ENCODE results near the gene TSHZ1. TPM values are rescaled to one million over a fixed set of nuclear protein-coding genes. Genes with fewer than 3 reads are reported as not detected.

TSHZ1 gene
- total and polyA plus RNA-seq, 10 donors: 4.1 to 26.4 (median 18.2) TPM

DNA sequence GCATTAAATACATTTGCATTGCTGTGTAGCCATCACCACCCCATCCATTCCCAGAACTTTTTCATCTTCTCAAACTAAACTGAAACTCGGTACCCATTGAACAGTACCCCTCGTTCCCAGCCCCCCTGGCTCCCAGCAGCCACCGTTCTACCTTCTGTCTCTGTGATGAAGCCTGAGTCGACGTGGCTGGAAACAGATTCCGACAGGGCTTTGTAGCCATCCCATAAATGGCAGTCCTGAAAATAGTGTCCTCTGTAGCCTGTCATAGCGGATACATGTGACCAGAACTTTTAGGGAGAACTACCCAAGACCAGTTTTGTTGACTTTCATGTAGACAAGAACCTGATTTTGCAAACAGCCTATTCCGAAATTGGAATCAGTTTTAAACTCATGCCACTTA, 59.1 kb downstream of the TSHZ1 start:
- intact Hi-C loops (cut with DNase I; ENCODE audit: low total_unique reads): no loop called here
- H3K4me1 ChIP-seq: peaks cover 0 to 33% (median 11%) of the 10 kb centered on the region in 6 donors
- TF ChIP-seq POLR2A (IDR thresholded peaks at IDR 0.05): no peak
- TF ChIP-seq CTCF (IDR thresholded peaks at IDR 0.05 in 8 of 11, conservative IDR thresholded peaks at IDR 0.05 in 3 of 11): no peak
- no peak for TF ChIP-seq POLR2AphosphoS5 (IDR thresholded peaks at IDR 0.05)
- no peak overlapping the region for H3K27ac ChIP-seq
- no peaks in the 10 kb centered on the region for H3K27me3 ChIP-seq (replicated peaks in 1 of 7)
- 95 to 97% (median 96%) methylated on average over 8 of the region's 8 CpGs for WGBS, 5 donors
- H3K9me3 ChIP-seq: no peaks in the 10 kb centered on the region
- no peak overlapping the region for H3K4me3 ChIP-seq
- no peaks in the 10 kb centered on the region for H3K36me3 ChIP-seq
- DNase-seq: no peak

DNA sequence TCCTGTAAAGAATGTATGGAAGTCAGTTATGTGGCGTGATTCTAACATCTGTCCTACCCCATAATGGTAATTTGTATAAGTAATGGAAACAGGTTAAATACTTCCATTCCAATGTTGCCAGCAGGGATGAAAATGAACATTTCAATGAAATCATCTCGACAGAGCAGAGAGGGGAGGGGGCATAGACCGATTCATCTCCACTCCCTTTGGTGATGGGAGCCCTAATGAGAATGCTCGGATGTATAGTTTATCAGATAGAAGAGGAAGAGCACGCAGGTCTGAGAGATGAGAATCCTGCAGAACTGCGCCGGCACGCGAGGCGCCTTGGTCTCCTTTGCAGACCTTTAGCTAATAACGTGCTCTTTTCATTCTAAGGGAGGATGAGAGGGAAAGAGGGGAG, 61.4 kb downstream of the TSHZ1 start:
- Histone ChIP-seq H3K9me3 (no peaks in the 10 kb centered on the region), H3K36me3 (no peaks in the 10 kb centered on the region), H3K27ac (no peak overlapping the region), H3K4me3 (no peak overlapping the region), H3K27me3 (replicated peaks in 1 of 7) (no peaks in the 10 kb centered on the region), H3K4me1 (peaks cover 0 to 34% (median 14%) of the 10 kb centered on the region in 6 donors)
- 87 to 96% (median 94%) methylated on average over 11 of the region's 11 CpGs for whole genome bisulfite sequencing, 5 donors
- intact Hi-C loops (cut with DNase I; ENCODE audit: low total_unique reads): no loop called here
- TF ChIP-seq POLR2A (IDR thresholded peaks at IDR 0.05) (no peak), POLR2AphosphoS5 (IDR thresholded peaks at IDR 0.05) (no peak), CTCF (IDR thresholded peaks at IDR 0.05 in 8 of 11, conservative IDR thresholded peaks at IDR 0.05 in 3 of 11) (no peak)
- no peak for DNase-seq

DNA sequence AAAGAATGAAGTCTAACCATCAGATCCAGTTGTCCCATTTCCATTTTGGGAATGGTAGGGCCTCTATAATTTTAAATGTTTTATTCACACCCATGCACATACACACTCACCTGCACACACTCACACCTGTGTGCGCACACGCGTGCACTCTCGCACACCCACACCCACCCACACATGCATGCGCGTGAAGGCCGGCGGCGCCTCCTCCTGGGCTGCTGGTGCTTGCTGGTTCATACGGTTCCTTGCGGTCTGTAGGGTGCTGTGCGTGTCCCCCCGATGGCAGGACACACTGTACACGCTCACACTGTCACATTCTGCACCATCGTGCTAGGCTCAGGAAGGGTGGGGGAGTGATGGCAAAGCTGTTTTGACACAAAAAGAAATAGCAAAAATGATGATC, 63.2 kb downstream of the TSHZ1 start:
- H3K4me3 ChIP-seq: no peak overlapping the region
- no peak for DNase-seq
- H3K27ac ChIP-seq: no peak overlapping the region
- intact Hi-C loops (cut with DNase I; ENCODE audit: low total_unique reads): no loop called here
- H3K36me3 ChIP-seq: no peaks in the 10 kb centered on the region
- no peaks in the 10 kb centered on the region for H3K9me3 ChIP-seq
- no peaks in the 10 kb centered on the region for H3K27me3 ChIP-seq (replicated peaks in 1 of 7)
- H3K4me1 ChIP-seq: peaks cover 0 to 22% (median 9%) of the 10 kb centered on the region in 6 donors
- 95 to 97% (median 96%) methylated on average over 15 of the region's 15 CpGs for whole genome bisulfite sequencing, 5 donors
- peak in 1 of 3 donors; percentile 21 for TF ChIP-seq POLR2AphosphoS5 (IDR thresholded peaks at IDR 0.05)
- TF ChIP-seq POLR2A (IDR thresholded peaks at IDR 0.05): no peak

DNA sequence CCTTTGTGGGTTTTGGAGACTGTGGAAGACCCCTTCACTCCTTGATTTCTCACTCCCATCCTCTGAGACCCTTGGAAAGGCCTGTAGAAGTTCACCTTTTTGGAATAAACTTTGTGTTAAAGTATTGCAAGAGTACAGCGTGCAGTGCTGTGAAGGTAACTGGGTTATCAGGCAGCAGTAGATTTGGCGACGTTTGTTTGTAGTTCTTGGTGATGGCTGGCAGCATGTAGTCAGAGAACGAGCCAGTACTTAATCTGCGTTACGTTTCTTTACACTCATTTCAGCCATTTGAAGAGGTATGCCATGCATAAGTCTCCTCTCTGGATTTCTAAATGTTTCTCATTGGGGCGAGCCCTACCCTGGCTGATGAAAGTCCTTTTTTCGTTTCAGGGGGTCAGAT, 64.6 kb downstream of the TSHZ1 start:
- Histone ChIP-seq H3K27ac (no peak overlapping the region), H3K9me3 (no peaks in the 10 kb centered on the region), H3K27me3 (replicated peaks in 1 of 7) (no peaks in the 10 kb centered on the region), H3K36me3 (no peaks in the 10 kb centered on the region), H3K4me3 (no peak overlapping the region), H3K4me1 (peaks cover 0 to 25% (median 9%) of the 10 kb centered on the region in 6 donors)
- DNase-seq: no peak
- intact Hi-C loops (cut with DNase I; ENCODE audit: low total_unique reads): no loop called here
- TF ChIP-seq POLR2AphosphoS5 (IDR thresholded peaks at IDR 0.05) (no peak), POLR2A (IDR thresholded peaks at IDR 0.05) (no peak), CTCF (IDR thresholded peaks at IDR 0.05 in 8 of 11, conservative IDR thresholded peaks at IDR 0.05 in 3 of 11) (no peak)
- 89 to 97% (median 97%) methylated on average over 8 of the region's 8 CpGs for WGBS, 5 donors

Measured in spleen (tissue), 11 donors.